GM21576 (cell line): Measurements from ENCODE around the gene TPCN2.

Experiments
- ATAC-seq: cut with Tn5 transposase; IDR thresholded peaks from one replicate; pipeline ENCODE4 v1.9.1; 2021; ENCODE audit warnings: mild to moderate bottlenecking, moderate library complexity; ENCODE audit not compliant: unreplicated experiment

The TPCN2 gene

DNA sequence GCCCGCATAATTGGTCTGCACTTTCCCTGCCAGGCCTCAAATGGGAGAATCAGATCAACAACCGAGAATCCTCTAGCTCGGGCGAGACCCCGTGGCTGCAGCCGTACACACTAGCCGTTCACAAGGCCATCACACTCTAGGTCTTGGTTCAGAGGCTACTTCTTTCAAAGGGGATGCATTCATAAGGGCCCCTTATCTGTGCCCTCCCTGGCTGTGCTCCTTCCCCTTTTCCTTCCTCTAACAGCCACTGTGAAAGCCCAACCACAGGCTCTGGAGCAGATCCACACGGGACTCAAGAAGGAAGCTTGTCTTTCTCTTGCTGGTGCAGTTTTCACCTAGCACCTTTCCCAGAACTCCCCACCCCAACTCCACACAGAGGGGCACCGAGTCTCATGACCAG, 131.5 kb downstream of the TPCN2 start:
- ATAC-seq = no peak

DNA sequence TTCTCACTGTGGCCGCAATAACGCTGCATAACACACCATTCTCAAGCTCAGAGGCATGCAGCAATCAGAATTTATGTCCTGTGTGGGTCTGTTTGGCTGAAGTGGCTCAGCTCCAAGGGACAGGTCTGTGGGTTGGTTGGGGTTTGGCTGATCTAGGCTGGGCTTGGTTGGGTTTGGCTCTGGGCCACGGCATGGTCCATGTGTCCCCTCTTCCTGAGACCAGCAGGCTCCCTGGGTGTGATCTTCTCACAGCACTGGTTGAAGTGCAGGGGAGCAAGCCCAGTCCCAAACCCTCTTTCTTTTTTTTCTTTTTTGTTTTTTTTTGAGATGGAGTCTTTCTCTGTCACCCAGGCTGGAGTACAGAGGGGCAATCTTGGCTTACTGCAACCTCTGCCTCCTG, 132.0 kb downstream of the TPCN2 start:
- no peak for ATAC-seq

- no peak for ATAC-seq
These were observed 134.9 kb downstream of the TPCN2 start for GRCh38 chr11:69183613-69184012.
